ENCODE measurements around the gene G3BP2.

GRCh38 chr4:75629239-75629638, 44.0 kb downstream of the G3BP2 start:
- TF ChIP-seq LEF1 (IDR thresholded peaks at IDR 0.05; ENCODE audit: borderline replicate concordance) (no peak), FOXK2 (IDR thresholded peaks at IDR 0.05) (no peak), SUZ12 (IDR thresholded peaks at IDR 0.05) (no peak), FOXM1 (IDR thresholded peaks at IDR 0.05; ENCODE audit: borderline replicate concordance) (no peak), SP1 (IDR thresholded peaks at IDR 0.05) (no peak), HDGF (IDR thresholded peaks at IDR 0.05; ENCODE audit: borderline replicate concordance) (no peak), TARDBP (IDR thresholded peaks at IDR 0.05) (no peak), NFRKB (IDR thresholded peaks at IDR 0.05) (no peak), ZNF384 (IDR thresholded peaks at IDR 0.05) (no peak), ELF4 (IDR thresholded peaks at IDR 0.05) (no peak), BHLHE40 (IDR thresholded peaks at IDR 0.05; ENCODE audit: borderline replicate concordance) (no peak), FOXA1 (IDR thresholded peaks at IDR 0.05) (no peak)
- TF ChIP-seq, protein P1, sequence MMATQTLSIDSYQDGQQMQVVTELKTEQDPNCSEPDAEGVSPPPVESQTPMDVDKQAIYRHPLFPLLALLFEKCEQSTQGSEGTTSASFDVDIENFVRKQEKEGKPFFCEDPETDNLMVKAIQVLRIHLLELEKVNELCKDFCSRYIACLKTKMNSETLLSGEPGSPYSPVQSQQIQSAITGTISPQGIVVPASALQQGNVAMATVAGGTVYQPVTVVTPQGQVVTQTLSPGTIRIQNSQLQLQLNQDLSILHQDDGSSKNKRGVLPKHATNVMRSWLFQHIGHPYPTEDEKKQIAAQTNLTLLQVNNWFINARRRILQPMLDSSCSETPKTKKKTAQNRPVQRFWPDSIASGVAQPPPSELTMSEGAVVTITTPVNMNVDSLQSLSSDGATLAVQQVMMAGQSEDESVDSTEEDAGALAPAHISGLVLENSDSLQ (IDR thresholded peaks at IDR 0.05), result no peak
